HG03342 (cell line): Measurements from ENCODE around the gene PLA2G2D.

Source experiments
- ATAC-seq: cut with Tn5 transposase; IDR thresholded peaks from one replicate; pipeline ENCODE4 v1.9.1; 2021; ENCODE audit warnings: mild to moderate bottlenecking, moderate library complexity; ENCODE audit not compliant: unreplicated experiment

The PLA2G2D gene

GRCh38 chr1:20069874-20070273 is 49.5 kb downstream of the PLA2G2D start, which contains the start of gene PLA2G5:
Gene PLA2G5, plus strand, starts transcription at chr1:20070194. Its CDS starts 14,637 bp downstream, at chr1:20084831.
- ATAC-seq = no peak

GRCh38 chr1:20068722-20069121 is 50.6 kb downstream of the PLA2G2D start:
- no peak for ATAC-seq

GRCh38 chr1:20063861-20064292 is 55.5 kb downstream of the PLA2G2D start:
- no peak for ATAC-seq
